Ovary (tissue), 3 donors: Measurements from ENCODE around the gene ACTL10.

ENCODE experiments used
- POLR2A ChIP-seq: fragments of 450-650 bp; IDR thresholded peaks from one replicate; pipeline ENCODE4 v1.6.1; 2017; ENCODE audit warnings: antibody characterized with exemption, mild to moderate bottlenecking, moderate library complexity
- TF ChIP-seq, protein P1 (sequence below), 3 donors: fragments of 450-650 bp in 2 of 3; fragments of 200-600 bp in 1 of 3; IDR thresholded peaks; one replicate each; pipeline versions ENCODE4 v1.5.1 to v1.8.0; 2016 to 2022; ENCODE audit warnings: antibody characterized with exemption in 3 of 3, mild to moderate bottlenecking in 1 of 3
- donor health status: DM: no; HTN: no; CAD: no.

DNA sequence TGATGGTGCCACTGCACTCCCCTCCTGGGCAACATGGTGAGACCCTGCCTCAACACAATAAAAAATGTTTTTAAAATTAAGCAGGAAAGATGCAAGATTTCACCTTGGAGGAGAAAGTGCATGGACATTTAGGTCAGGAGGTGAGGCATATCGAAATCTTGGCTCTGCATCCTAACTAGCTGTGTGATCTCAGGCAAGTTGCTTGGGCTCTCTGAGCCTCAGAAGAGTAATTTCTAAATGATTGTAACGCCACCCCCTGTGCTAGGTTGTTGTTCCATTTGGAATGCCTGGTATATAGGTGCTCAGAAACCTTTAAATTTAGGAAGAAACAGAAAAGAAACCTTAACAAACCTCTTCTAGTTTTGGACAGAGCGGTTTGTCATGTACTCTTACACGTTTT lies 40.6 kb upstream of the ACTL10 start:
- TF ChIP-seq POLR2A = no peak
- TF ChIP-seq, protein P1, sequence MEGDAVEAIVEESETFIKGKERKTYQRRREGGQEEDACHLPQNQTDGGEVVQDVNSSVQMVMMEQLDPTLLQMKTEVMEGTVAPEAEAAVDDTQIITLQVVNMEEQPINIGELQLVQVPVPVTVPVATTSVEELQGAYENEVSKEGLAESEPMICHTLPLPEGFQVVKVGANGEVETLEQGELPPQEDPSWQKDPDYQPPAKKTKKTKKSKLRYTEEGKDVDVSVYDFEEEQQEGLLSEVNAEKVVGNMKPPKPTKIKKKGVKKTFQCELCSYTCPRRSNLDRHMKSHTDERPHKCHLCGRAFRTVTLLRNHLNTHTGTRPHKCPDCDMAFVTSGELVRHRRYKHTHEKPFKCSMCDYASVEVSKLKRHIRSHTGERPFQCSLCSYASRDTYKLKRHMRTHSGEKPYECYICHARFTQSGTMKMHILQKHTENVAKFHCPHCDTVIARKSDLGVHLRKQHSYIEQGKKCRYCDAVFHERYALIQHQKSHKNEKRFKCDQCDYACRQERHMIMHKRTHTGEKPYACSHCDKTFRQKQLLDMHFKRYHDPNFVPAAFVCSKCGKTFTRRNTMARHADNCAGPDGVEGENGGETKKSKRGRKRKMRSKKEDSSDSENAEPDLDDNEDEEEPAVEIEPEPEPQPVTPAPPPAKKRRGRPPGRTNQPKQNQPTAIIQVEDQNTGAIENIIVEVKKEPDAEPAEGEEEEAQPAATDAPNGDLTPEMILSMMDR (IDR thresholded peaks at IDR 0.05) = no peak
